Suppressor macrophage treated with lipopolysaccharide for 4 hours (primary cell): ENCODE results near the gene ADAMTS14.

Experiments
- DNase-seq: peaks from one replicate; pipeline ENCODE4 v3.0.0-alpha.2; 2020

Gene ADAMTS14

DNA sequence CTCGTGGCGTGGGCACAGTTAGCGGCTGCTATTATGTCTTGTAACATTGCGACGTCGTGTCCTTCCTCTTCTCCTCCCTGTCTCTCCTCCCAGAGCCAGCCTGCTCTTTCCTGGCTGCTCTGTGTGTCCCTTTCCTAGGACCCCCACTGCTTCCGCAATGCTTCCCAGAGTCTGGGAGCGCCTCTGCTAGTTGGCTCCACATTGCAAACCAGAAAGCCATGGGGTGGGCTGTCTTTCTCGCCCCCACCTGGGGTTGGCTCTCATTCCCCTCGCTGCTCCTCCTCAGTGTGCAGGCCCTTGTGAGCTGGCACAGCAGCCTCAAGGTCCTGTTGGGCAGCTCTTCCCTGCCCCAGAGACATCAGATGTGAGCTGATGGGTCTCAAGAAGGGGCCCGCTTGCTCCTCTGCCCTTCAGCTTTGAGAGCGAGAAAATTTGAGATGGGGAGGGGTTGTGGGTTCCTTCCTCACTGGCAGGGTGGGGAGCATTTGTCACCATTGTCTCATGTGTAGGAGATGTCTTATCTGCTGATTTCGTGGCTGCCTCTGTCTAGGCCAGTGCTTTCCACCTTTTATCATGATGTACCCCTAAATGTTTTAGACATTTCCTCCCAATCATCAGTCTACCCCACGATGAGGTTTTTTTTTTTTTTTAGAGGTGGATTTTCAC, 3.3 kb downstream of the ADAMTS14 start:
- no peak for DNase-seq

DNA sequence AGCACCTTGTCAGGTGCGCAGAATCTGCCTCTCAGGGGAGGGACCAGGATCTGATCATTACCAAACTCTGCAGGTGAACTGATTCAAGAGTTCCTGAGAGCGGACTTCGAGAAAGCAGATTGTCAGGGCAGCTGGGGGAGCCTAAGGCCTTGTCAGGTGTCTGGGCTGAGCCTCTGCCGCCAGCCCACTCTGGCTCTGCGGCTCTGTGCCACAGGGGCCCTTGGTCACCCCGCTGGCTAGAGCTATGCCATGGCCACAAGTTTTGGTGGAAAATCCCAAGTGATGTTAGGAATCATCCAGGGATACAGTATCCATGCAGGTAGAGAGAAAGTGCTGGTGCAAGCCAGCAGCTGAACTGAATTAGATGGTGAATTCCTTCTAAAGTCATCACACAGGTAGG, 4.2 kb downstream of the ADAMTS14 start:
- DNase-seq: no peak

DNA sequence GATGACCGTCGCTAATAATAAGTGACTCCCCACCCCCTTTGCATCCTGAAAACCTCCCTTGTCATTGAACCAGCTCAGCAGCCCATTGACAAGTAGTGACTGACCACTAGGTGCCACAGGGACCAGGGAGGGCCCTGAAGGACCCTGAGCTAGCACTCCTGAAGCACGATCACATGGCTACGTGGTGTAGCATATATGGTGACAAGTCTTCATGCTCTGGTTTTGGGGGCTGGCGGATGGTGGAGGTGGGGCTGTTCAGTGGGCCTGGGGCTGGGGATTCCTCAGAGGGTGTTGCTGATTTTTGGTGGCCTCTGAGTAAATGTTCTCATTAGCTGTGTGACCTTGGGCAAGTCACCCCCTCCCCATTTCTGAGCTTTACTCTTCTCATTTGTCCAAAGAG, 4.7 kb downstream of the ADAMTS14 start:
- no peak for DNase-seq

DNA sequence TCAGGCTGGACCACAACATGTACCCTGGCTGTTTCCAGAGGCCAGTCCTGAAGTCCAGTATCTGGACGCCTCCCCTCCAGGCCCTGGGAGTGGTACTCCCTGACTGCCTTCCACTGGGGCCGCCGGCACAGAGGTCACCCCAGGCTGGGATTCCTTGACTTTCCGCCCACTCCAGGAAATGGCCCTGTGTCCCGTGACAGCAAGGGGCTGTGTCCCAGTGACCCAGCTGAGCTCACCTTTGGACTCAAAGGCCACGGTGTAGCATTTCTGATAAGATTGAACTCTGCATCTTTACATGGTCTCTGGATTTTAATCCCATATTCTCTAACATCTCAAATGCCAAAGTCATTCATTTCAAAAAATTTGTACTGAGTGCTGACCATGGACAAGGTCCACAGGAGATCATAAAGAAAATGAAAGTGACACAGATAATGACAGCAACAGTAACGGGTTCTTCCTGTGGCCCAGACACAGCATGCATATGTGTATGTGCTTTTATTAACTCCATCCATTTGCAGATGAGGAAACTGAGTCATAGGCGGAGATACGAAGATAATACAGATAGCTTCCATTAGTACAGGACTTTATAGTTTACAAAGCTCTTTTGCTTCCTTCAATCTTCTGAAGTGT, 5.4 kb downstream of the ADAMTS14 start:
- DNase-seq: no peak

DNA sequence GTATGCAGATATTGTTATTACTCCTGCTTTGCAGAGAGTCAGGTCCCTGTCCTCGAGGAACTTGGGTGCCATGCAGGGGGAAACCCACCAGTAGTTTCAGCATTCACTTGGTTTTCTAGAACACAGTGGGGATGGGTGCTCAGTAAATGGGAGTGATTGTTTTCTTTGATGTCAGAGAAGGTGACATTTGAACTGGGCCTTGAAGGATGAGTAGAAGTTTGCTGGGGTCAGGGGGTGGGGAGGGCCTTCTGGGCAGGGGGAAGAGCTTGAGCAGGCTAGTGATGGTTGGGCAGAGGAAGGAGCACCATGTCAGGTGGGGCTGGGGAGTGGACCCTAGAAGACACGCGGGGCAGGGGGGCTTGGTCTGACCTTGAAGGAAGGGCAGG, 5.9 kb downstream of the ADAMTS14 start:
- DNase-seq: no peak

DNA sequence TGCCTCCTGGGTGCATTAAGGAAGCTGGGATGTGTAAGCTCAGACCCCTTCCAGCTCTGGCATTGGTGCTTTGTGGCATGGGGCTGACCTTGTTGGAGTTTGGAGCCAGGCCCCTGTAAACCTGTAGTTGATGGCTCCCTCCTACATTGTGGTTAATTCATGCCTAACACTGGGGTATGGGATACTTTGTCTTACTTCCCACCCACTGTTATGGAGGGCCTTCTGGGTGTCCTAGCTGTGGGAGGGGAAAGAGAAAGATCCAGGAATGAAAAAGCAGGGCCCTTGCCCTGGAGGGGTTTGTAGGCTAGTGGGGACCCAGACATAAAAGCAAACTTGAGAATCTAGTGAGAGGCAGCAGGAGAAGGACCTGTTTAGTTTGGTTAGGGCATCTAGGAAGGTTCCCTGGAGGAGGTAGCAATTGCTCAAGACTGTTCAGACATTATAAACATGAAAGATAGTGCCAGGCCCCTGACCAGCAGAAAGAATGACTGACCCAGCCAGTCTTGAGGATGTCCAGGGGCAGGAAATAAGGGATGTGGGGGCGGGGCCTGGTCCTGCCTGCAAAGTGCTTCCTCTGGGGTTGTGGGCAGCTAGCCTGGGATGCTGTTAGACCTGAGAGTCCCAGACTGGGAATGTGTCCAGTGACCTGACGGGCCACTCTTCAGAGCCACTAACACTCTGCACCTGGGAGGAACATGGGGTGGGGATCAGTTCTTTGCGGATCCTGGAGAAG, 6.6 kb downstream of the ADAMTS14 start:
- DNase-seq: no peak

DNA sequence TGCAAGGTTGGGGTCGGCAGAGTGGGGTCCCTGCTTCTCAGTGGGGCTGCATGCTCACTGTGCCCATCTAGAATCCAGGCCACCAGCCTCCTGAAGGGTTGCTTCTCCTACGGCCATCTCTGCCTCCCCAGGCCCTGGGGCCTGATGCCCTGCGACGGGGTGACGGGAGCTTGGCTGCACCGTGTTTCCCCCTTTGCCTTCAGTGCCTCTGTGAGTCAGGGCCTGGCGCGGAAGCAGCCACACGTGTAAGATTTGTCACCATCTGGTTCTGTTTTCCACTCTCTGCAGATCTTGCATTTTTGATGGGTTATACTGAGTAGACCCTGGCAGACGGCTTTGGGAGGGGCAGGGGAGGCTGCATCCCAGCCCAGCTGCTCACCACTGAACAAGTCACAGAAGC, 7.2 kb downstream of the ADAMTS14 start:
- DNase-seq: no peak

DNA sequence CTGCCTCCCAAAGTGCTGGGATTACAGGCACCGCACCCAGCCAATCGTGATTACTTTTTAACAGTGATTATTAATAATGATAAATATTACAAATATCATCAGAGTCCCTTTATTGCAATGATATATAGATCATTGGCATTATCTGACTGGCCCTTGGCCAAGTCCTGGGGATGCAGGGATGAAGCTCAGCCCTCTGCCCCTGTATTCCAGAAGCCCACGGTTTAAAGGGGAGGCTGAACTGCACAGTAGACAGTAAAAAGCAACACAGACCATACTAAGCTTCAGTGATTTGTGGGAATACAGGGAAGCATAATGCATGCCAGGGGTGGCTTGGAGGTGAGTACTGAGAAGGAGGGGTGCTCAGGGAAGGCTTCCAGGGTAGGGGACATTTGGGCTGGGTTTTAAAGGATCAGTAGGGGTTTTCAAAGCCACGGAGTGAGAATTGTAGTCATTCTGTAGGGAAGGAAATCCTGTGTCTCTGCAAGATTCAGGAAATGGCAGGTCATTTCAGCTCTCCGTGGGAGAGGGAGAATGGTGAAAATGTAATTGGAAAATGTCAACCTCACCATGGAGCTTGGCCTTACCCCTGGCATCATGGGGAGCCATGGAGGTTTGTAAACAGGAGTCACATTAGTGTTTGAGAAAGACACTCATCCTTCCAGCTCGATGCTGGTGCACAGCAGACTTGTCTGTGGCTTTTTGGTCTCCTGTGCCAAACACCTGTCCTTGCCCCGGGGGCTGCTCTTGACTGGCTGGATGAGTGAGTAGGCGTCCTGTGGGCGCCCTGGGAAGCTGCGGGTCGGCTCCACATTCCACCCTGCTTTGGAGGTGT, 8.8 kb downstream of the ADAMTS14 start:
- DNase-seq: no peak

DNA sequence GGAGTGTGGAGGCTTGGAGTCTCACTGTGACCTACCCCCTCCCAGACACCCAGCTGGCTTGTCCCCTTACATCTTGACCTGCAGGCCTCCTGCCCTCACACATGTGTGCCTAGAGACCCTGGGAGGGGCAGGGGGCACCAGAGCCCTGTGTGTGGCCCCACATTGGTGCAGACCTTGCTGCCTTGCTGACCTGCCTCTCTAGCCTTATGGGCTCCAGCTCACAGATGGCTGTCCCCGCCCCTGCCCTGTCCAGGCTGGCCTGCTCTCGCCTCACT, 9.4 kb downstream of the ADAMTS14 start:
- DNase-seq: no peak

DNA sequence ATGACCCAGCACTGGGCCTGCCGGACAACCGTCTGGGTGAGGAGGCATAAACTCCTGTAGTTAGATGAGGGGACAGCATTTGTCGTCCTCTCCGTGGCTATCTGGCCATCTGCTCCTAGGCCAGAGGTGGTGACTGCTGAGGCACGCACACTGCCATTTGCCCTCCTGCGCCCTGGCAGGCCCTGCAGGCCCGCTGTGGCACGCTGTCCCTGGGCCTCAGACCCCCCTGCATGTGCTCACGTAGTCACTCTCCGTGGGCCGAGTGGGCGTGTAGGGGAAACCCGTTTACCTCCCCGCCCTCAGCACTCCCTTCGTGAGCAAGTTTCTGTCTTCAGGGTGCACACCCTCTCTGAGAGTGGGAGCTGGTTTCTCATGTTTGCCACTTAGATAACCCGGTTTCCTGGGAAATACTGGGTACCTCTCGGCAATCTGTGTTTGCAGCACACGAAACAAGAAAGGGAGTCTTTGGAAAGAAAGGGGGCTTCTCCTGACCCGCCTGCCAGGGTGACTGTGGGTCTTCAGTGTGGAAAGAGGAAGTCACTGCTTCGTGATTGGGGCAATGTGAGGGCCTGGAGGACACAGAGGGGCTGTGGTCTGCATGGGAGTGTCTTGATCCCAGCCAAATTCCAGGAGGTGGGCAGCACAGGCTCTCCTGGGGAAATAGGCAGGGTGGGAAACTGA, 10.8 kb downstream of the ADAMTS14 start:
- peak; percentile 32 for DNase-seq

DNA sequence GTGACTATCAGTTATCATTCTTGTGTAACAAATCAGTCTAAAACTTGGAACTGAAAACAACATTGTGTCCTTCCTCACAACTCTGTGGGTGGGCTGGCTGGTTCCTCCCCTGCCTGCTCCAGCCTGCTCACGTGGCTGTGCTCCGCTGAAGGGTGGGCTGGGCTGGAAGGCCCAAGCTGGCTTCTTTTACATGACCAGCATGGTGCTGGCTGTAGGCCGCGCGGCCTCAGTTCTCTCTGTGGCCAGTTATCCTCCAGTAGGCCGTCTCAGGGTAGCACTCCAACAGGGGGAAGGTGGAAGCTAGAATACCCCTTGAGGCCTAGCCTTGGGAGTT, 11.3 kb downstream of the ADAMTS14 start:
- no peak for DNase-seq

DNA sequence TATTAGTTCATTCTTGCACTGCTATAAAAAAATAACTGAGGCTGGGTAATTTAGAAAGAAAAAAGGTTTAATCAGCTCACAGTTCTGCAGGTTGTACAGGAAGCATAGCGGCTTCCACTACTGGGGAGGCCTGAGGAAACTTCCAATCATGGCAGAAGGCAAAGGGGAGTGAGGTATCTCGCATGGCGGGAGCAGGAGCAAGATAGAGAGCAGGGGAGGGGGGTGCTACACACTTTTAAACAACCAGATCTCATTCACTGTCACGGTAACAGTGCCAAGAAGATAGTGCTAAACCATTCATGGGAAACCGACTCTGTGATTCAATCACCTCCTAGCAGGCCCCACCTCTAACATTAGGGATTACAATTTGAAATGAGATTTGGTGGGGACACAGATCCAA, 11.6 kb downstream of the ADAMTS14 start:
- DNase-seq: no peak

DNA sequence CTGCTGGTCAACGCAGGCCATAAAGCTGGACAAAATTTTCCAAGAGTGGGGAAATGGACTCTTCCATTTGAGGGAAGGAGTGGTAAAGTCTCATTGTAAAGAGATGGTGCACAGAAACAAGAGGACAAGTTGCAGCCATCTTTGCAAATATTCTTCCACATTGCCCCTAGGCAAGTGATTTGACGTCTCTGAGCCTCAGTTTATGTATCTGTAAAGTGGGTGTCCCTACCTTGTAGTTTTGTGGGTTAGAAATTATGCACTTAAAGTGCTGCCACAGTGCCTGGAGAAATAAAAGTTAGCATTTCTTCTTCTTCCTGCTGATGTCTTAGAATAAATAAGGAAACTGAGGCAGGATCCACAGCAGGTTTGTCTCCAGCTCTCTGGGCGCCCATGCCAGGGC, 12.1 kb downstream of the ADAMTS14 start:
- no peak for DNase-seq

DNA sequence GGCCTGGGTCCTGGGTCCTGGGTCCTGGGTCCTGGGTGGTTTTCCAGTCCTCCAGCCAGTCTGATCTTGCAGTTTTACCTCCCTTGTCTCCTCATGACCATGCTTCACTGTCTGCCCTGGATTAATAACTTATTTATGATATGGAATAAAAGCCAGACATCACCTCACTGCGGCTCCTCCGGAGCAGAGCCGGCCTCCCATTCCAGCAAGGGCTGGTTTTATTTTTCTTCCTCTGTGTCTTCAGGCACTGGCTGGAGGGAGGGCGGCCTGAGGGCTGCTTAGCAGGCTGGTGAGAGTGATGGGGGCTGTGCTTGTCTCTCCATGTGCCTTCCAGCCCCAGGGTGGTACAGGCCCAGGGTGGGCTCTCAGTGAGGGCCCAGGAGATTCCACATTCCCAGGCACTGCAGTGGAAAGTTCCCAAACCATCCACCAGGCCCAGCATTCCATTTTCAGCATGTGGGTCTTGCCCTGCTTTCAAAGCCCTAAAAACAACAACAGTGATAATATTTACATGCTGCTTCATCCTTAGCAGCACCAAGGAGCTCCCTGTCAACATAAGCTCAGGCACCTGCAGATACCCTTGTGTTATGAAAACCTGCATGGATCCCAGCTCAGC, 12.6 kb downstream of the ADAMTS14 start:
- DNase-seq: no peak

DNA sequence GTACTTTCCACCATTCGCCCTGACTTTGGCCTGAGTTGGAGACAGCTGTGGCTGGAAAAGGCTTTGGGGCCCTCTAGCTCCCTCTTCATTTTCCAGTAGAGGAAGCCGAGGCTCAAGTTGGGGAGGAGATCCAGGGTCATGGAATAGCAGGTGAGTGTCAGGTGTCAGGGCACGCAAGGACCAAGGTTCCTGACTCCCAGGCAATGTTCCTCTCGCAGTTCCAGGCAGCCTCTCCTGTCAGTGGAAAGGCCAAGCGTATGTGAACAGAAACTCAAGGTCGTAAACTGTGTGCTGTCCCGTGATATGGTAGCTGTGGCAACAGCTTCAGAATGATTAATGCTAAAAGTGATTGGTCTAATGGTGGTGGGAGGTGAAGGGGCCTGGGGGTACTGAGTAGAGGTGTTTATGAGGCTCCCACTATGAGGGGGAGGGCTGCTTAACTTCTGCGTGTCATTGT, 13.2 kb downstream of the ADAMTS14 start:
- DNase-seq: no peak

DNA sequence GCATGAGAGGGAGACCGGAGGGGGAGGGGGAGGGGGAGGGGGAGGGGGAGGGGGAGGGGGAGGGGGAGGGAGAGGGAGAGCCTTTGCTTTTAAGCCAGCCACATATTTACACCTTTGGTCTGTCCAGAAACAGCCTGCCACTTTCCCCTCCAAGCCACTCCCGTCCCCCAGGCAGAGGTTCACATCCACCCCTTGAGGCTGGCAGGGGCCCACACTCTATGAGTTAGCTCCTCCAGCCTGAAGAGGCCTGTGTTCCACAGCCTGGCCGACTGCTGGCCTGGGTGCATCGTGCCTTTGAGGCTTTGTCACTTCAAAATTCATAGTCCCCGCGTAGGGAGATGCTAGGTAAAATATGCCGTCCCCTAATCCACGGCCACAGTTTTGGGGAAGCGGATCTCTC, 16.5 kb downstream of the ADAMTS14 start:
- DNase-seq: no peak

DNA sequence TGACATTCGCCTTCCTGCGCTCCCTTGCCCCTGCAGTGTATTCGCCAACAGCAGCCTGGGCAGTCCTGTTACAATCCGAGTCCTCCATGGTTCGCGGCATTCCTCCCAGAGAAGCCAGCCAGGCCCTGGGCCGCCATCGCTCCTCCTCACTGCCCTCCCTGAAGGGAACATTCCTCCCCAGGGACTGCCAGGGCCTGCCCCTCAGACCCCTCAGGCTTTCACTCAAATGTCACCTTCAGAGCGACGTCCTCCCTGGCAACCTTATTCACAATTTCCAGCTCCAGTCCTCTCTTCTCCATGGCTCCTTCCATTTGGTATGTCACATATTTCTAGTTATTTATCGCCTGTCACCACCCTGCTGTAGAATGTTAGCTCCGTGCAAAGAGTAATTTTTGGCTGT, 17.4 kb downstream of the ADAMTS14 start:
- no peak for DNase-seq

DNA sequence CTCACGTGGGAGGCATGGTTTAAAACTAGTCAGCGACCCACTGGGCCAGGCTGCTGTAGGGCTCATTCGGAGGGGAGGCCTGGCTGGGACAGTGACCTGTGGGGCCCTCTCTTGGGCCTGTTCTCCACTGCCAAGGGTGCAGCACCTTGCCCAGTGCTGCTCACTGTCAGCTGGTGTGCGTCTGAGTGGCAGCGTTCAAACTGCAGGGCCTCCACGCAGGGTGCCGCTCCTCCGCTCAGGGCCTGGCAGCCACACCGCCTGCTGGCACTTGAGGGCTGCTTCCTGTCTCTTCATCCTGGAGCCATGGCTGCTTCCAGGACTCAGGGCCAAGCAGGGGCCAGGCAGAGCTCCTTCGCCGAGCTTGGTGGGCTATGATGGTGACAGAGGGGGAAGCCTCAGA, 18.3 kb downstream of the ADAMTS14 start:
- DNase-seq: no peak

DNA sequence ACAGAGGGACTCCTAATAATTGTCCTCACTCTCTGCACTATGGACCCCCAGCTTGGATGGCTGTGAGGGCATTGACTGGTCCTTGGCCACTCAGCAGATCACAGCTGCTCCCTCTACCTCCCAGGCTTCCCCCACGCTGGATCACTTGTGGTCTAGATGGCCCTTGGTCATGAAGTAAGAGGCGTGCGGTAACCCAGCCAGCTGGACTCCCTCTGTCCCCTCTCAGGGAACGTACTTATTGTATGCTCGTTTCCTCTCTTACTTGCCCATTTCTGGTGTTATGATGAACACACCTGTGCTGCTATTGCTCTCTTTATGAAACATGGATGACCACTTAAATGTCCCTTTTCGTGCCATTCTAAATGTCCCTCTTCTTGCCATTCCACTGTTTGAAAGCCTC, 19.3 kb downstream of the ADAMTS14 start:
- DNase-seq: no peak

DNA sequence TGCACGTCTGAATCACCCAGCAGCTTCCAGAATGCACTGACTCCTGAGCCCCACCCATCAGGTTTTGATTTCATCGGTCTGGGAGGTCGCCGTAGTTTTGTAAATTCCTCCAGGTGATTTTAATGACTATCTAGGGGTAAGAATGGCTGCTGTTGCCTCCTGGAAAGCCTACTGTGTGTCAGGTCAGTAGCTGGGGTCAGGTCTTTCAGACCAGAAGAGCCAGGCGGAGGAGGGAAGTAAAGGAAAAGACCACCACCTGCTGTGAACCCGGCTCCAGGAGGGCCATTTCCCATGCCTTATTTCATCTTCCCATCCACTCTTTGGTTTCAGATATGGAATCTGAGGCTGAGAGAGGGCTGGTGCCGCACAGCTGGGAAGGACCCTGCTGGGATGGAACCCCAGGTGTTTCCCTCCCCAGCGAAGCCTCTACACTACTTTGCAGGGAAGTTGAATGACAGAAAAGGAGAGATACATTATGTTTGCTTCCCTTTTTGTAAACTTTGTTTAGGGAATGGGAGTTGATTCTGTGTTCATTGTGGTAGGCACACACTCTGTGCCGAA, 19.8 kb downstream of the ADAMTS14 start:
- DNase-seq: no peak

DNA sequence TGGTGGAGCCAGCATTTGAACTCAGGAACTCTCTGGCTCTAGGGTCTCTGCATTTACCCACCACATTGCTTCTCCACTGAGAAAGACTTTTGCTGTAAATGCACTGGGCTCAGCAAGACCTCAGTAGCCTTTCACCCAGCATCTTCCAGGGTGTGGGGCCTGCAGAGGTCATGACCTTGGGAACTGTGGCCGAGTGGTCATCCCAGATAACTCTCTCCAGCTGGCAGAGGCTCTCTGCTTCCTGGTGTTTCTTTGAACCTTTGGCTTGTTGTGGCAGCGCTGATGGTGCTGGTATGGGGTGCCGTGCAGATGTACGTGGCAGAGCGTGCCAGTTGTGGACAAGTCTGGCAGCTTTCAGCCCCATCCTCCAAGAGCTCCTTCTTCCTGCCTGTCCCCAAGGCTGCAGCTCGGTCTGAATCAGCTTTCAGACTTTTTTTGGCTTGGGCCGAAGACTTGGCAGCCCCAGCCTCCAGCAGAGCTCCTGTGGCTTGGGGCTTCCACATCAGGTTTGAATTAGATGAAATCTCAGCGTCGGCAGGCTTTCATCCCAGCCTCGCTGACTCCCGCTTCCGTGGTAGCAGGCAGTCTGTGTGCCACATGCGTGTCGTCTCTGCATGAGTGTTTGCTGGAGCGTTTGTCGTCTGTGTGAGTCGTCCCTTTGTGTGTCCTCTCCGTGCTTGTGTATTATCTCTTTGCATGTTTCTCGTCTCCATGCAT, 21.5 kb downstream of the ADAMTS14 start:
- no peak for DNase-seq
